Measurements from ENCODE around the gene SIX3. TPM values are rescaled to one million over a fixed set of nuclear protein-coding genes. Genes with fewer than 3 reads are reported as not detected.

Gene SIX3
- total and polyA plus RNA-seq, 4 experiments from 2014 or later: not detected

DNA sequence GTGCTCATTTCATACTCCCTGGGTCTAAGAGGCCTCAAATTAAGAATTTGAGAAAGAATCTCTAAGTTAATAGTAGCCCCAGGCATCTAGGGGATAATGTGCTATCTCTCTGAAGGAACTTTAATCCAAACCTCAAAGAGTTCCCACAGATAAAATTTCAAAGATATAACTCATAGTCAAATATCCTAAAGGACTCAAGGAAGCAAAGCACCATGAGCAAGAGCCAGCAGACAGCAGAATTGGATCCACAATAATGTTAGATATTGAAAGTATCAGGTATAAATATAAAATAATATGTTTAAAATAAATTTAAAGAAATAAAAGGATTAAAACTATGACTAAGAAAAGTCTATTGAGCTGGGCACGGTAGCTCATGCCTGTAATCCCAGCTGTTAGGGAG, 31.7 kb upstream of the SIX3 start:
- Histone ChIP-seq H3K36me3 (ENCODE audit: insufficient read depth, low read length) (no peaks in the 10 kb centered on the region), H3K4me1 (ENCODE audit: insufficient read depth, low read length) (no peaks in the 10 kb centered on the region), H3K27me3 (ENCODE audit: insufficient read depth, low read length) (no peaks in the 10 kb centered on the region), H3K27ac (ENCODE audit: low read depth, low read length) (no peak overlapping the region), H3K9me3 (ENCODE audit: control insufficient read depth in 1 of 2, low read length in 2 of 2) (no peaks in the 10 kb centered on the region), H3K4me3 (ENCODE audit: low read length in 2 of 2) (no peak overlapping the region)
- peaks cover 6 to 13% of the 10 kb centered on the region in 2 donors for H3K27me3 Mint-ChIP-seq
- POLR2A ChIA-PET (ENCODE audit: partially characterized antibody): no interaction called here
- no peak for DNase-seq
- intact Hi-C loops (cut with micrococcal nuclease): no loop called here
- no peaks in the 10 kb centered on the region for H3K4me1 Mint-ChIP-seq
- no peak overlapping the region for H3K4me3 Mint-ChIP-seq
- H3K9me3 Mint-ChIP-seq: peaks cover 2 to 21% (median 16%) of the 10 kb centered on the region in 8 donors
- H3K27ac Mint-ChIP-seq: no peak overlapping the region
- CTCF ChIA-PET (ENCODE audit: partially characterized antibody): no interaction called here
- H3K36me3 Mint-ChIP-seq: no peaks in the 10 kb centered on the region

DNA sequence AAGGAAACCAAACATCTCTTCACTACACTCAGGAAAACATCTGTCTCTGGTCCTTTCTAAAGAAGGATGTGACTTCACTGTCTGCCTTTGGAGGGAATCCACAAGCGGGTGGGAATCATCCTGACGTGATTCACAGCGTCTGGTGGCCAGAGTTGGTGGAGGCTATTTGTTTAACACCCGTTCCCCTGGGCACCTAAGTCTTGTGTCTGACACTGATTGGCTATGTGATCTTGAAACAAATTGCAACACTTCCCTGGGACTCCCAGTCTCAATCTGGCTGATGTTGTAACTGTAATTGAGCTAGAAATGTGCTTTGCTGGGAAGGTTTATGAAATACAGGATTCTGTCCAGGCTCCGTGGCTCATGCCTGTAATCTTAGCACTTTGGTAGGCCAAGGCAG, 28.8 kb upstream of the SIX3 start:
- POLR2A ChIA-PET (ENCODE audit: partially characterized antibody): no interaction called here
- intact Hi-C loops (cut with micrococcal nuclease): no loop called here

DNA sequence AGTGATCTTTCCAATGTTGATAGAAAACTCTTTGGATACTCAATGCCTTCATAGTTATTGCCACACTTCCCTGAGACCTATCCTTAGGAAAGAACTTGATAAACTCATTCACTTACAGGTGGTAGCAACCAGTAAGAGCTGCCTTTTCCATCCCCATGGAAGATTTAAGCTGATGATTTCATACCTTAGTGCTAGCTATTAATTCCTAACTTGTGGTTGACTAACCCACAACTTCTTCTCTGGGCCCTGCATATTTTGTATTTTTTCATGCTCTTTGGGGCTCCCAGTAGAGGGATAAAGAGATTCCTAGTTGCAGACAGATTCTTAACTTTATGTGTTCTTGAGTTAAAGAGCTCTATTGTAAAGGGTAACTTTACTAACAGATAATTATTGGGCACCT, 25.2 kb upstream of the SIX3 start:
- Mint-ChIP-seq H3K36me3 (no peaks in the 10 kb centered on the region), H3K27ac (no peak overlapping the region), H3K4me1 (no peaks in the 10 kb centered on the region), H3K4me3 (no peak overlapping the region), H3K27me3 (peaks cover 26 to 38% of the 10 kb centered on the region in 2 donors), H3K9me3 (peaks cover 0 to 5% (median 1%) of the 10 kb centered on the region in 8 donors)
- DNase-seq: no peak
- no peaks in the 10 kb centered on the region for H3K36me3 ChIP-seq (ENCODE audit: insufficient read depth, low read length)
- H3K4me3 ChIP-seq (ENCODE audit: low read length in 2 of 2): no peak overlapping the region
- intact Hi-C loops (cut with micrococcal nuclease): no loop called here
- POLR2A ChIA-PET (ENCODE audit: partially characterized antibody): no interaction called here
- no peaks in the 10 kb centered on the region for H3K4me1 ChIP-seq (ENCODE audit: insufficient read depth, low read length)
- H3K27ac ChIP-seq (ENCODE audit: low read depth, low read length): no peak overlapping the region
- H3K9me3 ChIP-seq (ENCODE audit: control insufficient read depth in 1 of 2, low read length in 2 of 2): no peaks in the 10 kb centered on the region
- CTCF ChIA-PET (ENCODE audit: partially characterized antibody): no interaction called here
- H3K27me3 ChIP-seq (ENCODE audit: insufficient read depth, low read length): no peaks in the 10 kb centered on the region

More for the DNA sequence above, 28.8 kb upstream of the SIX3 start:
- H3K36me3 ChIP-seq (ENCODE audit: insufficient read depth, low read length): no peaks in the 10 kb centered on the region
- Mint-ChIP-seq H3K4me3 (no peak overlapping the region), H3K4me1 (no peaks in the 10 kb centered on the region), H3K36me3 (no peaks in the 10 kb centered on the region), H3K27ac (no peak overlapping the region), H3K9me3 (peaks cover 2 to 21% (median 16%) of the 10 kb centered on the region in 8 donors), H3K27me3 (peaks cover 6 to 15% of the 10 kb centered on the region in 2 donors)
- no peak for DNase-seq
- no peak overlapping the region for H3K27ac ChIP-seq (ENCODE audit: low read depth, low read length)
- H3K4me3 ChIP-seq (ENCODE audit: low read length in 2 of 2): no peak overlapping the region
- no peaks in the 10 kb centered on the region for H3K4me1 ChIP-seq (ENCODE audit: insufficient read depth, low read length)
- CTCF ChIA-PET (ENCODE audit: partially characterized antibody): no interaction called here
- H3K9me3 ChIP-seq (ENCODE audit: control insufficient read depth in 1 of 2, low read length in 2 of 2): no peaks in the 10 kb centered on the region
- no peaks in the 10 kb centered on the region for H3K27me3 ChIP-seq (ENCODE audit: insufficient read depth, low read length)

DNA sequence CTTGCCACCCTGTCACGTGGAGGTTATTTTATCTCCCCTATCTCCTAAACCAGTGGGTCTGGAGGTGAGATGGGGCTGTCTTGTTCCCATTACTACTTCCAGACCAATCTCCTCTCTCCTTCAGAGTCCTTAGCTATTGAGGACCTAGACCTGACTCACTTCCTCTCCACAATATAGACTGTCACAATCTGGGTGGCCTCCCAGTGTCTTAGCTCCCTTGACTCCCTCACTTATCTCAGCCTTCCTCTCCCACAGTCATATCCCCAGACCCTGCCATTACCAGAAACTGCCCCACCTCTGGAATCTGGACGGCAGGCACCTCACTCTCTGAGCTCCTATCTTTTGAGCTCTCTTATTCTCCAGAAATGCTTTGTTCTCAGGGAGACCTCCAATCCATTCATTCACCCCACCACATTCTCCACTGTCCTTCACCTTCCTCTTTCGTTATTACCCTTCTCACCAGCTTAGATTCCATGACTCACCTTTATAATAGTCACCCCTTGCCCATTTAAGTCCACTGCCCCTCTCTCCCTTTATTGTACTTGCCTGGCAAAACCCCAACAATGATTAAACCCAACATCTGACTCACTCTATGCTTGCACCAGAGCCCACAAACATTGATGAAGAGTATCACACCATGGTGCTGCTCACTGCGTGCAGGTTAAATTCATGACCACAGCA, 23.3 kb upstream of the SIX3 start:
- ChIA-PET POLR2A (ENCODE audit: partially characterized antibody) (no interaction called here), CTCF (ENCODE audit: partially characterized antibody) (no interaction called here)
- H3K27me3 Mint-ChIP-seq: peaks cover 37 to 46% of the 10 kb centered on the region in 2 donors
- Histone ChIP-seq H3K36me3 (ENCODE audit: insufficient read depth, low read length) (no peaks in the 10 kb centered on the region), H3K27ac (ENCODE audit: low read depth, low read length) (no peak overlapping the region), H3K4me3 (ENCODE audit: low read length in 2 of 2) (no peak overlapping the region), H3K27me3 (ENCODE audit: insufficient read depth, low read length) (no peaks in the 10 kb centered on the region), H3K4me1 (ENCODE audit: insufficient read depth, low read length) (no peaks in the 10 kb centered on the region), H3K9me3 (ENCODE audit: control insufficient read depth in 1 of 2, low read length in 2 of 2) (no peaks in the 10 kb centered on the region)
- no peaks in the 10 kb centered on the region for H3K36me3 Mint-ChIP-seq
- no peak for DNase-seq
- no peak overlapping the region for H3K4me3 Mint-ChIP-seq
- intact Hi-C loops (cut with micrococcal nuclease): no loop called here
- no peaks in the 10 kb centered on the region for H3K4me1 Mint-ChIP-seq
- no peak overlapping the region for H3K27ac Mint-ChIP-seq
- no peaks in the 10 kb centered on the region for H3K9me3 Mint-ChIP-seq

GRCh38 chr2:44920751-44921150, 20.8 kb upstream of the SIX3 start:
- CTCF ChIA-PET (ENCODE audit: partially characterized antibody): no interaction called here
- intact Hi-C loops (cut with micrococcal nuclease): no loop called here
- POLR2A ChIA-PET (ENCODE audit: partially characterized antibody): no interaction called here

GRCh38 chr2:44922776-44923175, 18.7 kb upstream of the SIX3 start:
- H3K4me1 ChIP-seq (ENCODE audit: insufficient read depth, low read length): no peaks in the 10 kb centered on the region
- H3K9me3 ChIP-seq (ENCODE audit: control insufficient read depth in 1 of 2, low read length in 2 of 2): no peaks in the 10 kb centered on the region
- ChIA-PET CTCF (ENCODE audit: partially characterized antibody) (no interaction called here), POLR2A (ENCODE audit: partially characterized antibody) (no interaction called here)
- intact Hi-C loops (cut with micrococcal nuclease): no loop called here
- Mint-ChIP-seq H3K4me1 (peaks cover 0 to 1% (median 0%) of the 10 kb centered on the region in 4 donors), H3K36me3 (no peaks in the 10 kb centered on the region), H3K27me3 (peaks cover 60 to 67% of the 10 kb centered on the region in 2 donors), H3K4me3 (no peak overlapping the region), H3K9me3 (no peaks in the 10 kb centered on the region), H3K27ac (no peak overlapping the region)
- no peak overlapping the region for H3K4me3 ChIP-seq (ENCODE audit: low read length in 2 of 2)
- DNase-seq: no peak
- H3K27ac ChIP-seq (ENCODE audit: low read depth, low read length): no peak overlapping the region
- H3K36me3 ChIP-seq (ENCODE audit: insufficient read depth, low read length): no peaks in the 10 kb centered on the region
- peaks cover 13% of the 10 kb centered on the region for H3K27me3 ChIP-seq (ENCODE audit: insufficient read depth, low read length)

More at GRCh38 chr2:44920751-44921150, 20.8 kb upstream of the SIX3 start:
- H3K9me3 Mint-ChIP-seq: no peaks in the 10 kb centered on the region
- Histone ChIP-seq H3K9me3 (ENCODE audit: control insufficient read depth in 1 of 2, low read length in 2 of 2) (no peaks in the 10 kb centered on the region), H3K27ac (ENCODE audit: low read depth, low read length) (no peak overlapping the region), H3K4me3 (ENCODE audit: low read length in 2 of 2) (no peak overlapping the region), H3K36me3 (ENCODE audit: insufficient read depth, low read length) (no peaks in the 10 kb centered on the region), H3K27me3 (ENCODE audit: insufficient read depth, low read length) (peaks cover 8% of the 10 kb centered on the region), H3K4me1 (ENCODE audit: insufficient read depth, low read length) (no peaks in the 10 kb centered on the region)
- peaks cover 54 to 70% of the 10 kb centered on the region in 2 donors for H3K27me3 Mint-ChIP-seq
- no peaks in the 10 kb centered on the region for H3K4me1 Mint-ChIP-seq
- H3K36me3 Mint-ChIP-seq: no peaks in the 10 kb centered on the region
- H3K27ac Mint-ChIP-seq: no peak overlapping the region
- no peak overlapping the region for H3K4me3 Mint-ChIP-seq
- no peak for DNase-seq

- no peak overlapping the region for H3K4me3 Mint-ChIP-seq
- Histone ChIP-seq H3K27ac (ENCODE audit: low read depth, low read length) (no peak overlapping the region), H3K27me3 (ENCODE audit: insufficient read depth, low read length) (peaks cover 18% of the 10 kb centered on the region), H3K36me3 (ENCODE audit: insufficient read depth, low read length) (no peaks in the 10 kb centered on the region), H3K9me3 (ENCODE audit: control insufficient read depth in 1 of 2, low read length in 2 of 2) (no peaks in the 10 kb centered on the region), H3K4me1 (ENCODE audit: insufficient read depth, low read length) (peaks cover 8% of the 10 kb centered on the region), H3K4me3 (ENCODE audit: low read length in 2 of 2) (no peak overlapping the region)
- no peaks in the 10 kb centered on the region for H3K9me3 Mint-ChIP-seq
- H3K4me1 Mint-ChIP-seq: peaks cover 6 to 14% (median 9%) of the 10 kb centered on the region in 4 donors
- ChIA-PET CTCF (ENCODE audit: partially characterized antibody) (interaction anchor here (1.8 kb wide), 1 partner anchor 55 kb away, joined by 4 read pairs; no protein-coding TSS in a partner anchor), POLR2A (ENCODE audit: partially characterized antibody) (no interaction called here)
- DNase-seq: no peak
- H3K27ac Mint-ChIP-seq: no peak overlapping the region
- H3K27me3 Mint-ChIP-seq: peaks cover 55 to 58% of the 10 kb centered on the region in 2 donors
- intact Hi-C loops (cut with micrococcal nuclease): no loop called here
- no peaks in the 10 kb centered on the region for H3K36me3 Mint-ChIP-seq
These were observed 15.9 kb upstream of the SIX3 start for GRCh38 chr2:44925561-44926136.

All from CD4-positive, alpha-beta memory T cell (primary cell).